GM18909 (cell line): ENCODE data around the gene DAW1.
"Not testable (repeated sequence)": the region's sequence is repeated elsewhere in the genome, so short reads cannot be mapped to it uniquely, and the experiment has no call there.

ENCODE experiments used
- ATAC-seq: cut with Tn5 transposase; IDR thresholded peaks from one replicate; pipeline ENCODE4 v1.9.1; 2021; ENCODE audit warnings: mild to moderate bottlenecking; ENCODE audit not compliant: unreplicated experiment, poor library complexity

DAW1 gene

GRCh38 chr2:227871375-227871791, at the start of gene DAW1:
TSS of gene DAW1 (plus strand) at chr2:227871631. CDS start at chr2:227871690, 59 bp downstream.
- ATAC-seq, result peak; percentile 93

- ATAC-seq, result no peak
These were observed 48.9 kb upstream of the DAW1 start for GRCh38 chr2:227822416-227823003.

- no peak for ATAC-seq
These were observed 47.5 kb upstream of the DAW1 start for GRCh38 chr2:227823922-227824321.

GRCh38 chr2:227824711-227825110, 46.7 kb upstream of the DAW1 start:
- ATAC-seq, result no peak

GRCh38 chr2:227826019-227826521, 45.4 kb upstream of the DAW1 start:
- no peak for ATAC-seq

- ATAC-seq, result no peak
These were observed 44.9 kb upstream of the DAW1 start for GRCh38 chr2:227826563-227826962.

- ATAC-seq, result no peak
These were observed 44.3 kb upstream of the DAW1 start for GRCh38 chr2:227827143-227827542.

GRCh38 chr2:227828477-227828912, 42.9 kb upstream of the DAW1 start:
- no peak for ATAC-seq

GRCh38 chr2:227829337-227829736, 42.1 kb upstream of the DAW1 start:
- ATAC-seq, result no peak

GRCh38 chr2:227834423-227834822, 37.0 kb upstream of the DAW1 start:
- ATAC-seq, result no peak

- no peak for ATAC-seq
These were observed 36.3 kb upstream of the DAW1 start for GRCh38 chr2:227834916-227835650.

GRCh38 chr2:227839339-227840129, 31.9 kb upstream of the DAW1 start:
- ATAC-seq, result not testable (repeated sequence)

GRCh38 chr2:227846831-227847230, 24.6 kb upstream of the DAW1 start:
- peak; percentile 76 for ATAC-seq

- no peak for ATAC-seq
These were observed 23.3 kb upstream of the DAW1 start for GRCh38 chr2:227848146-227848545.

- peak; percentile 68 for ATAC-seq
These were observed 22.8 kb upstream of the DAW1 start for GRCh38 chr2:227848586-227848985.

GRCh38 chr2:227849906-227850305, 21.5 kb upstream of the DAW1 start:
- no peak for ATAC-seq

- no peak for ATAC-seq
These were observed 18.2 kb upstream of the DAW1 start for GRCh38 chr2:227853204-227853629.

- no peak for ATAC-seq
These were observed 17.6 kb upstream of the DAW1 start for GRCh38 chr2:227853765-227854271.

GRCh38 chr2:227855440-227855839, 16.0 kb upstream of the DAW1 start:
- ATAC-seq, result no peak

- ATAC-seq, result no peak
These were observed 14.7 kb upstream of the DAW1 start for GRCh38 chr2:227856697-227857096.

- ATAC-seq, result no peak
These were observed 11.2 kb upstream of the DAW1 start for GRCh38 chr2:227860221-227860641.
